H1 (cell line): ENCODE data around the gene RTN4RL2. TPM values are rescaled to one million over a fixed set of nuclear protein-coding genes. Genes with fewer than 3 reads are reported as not detected.

Experiments
- BRCA1 ChIP-seq: IDR thresholded peaks from 2 replicates; pipeline ENCODE4 v1.6.1; 2012; ENCODE audit warnings: low read depth, low read length, improper control_type of control experiment
- CBX8 ChIP-seq: fragments of 300-800, 300-1000 bp; sonication (generic); IDR thresholded peaks from 2 replicates; pipeline ENCODE4 v1.7.1; 2016; ENCODE audit warnings: low read depth, low read length, borderline replicate concordance
- CTBP2 ChIP-seq: IDR thresholded peaks from 2 replicates; pipeline ENCODE4 v1.7.0; 2011; ENCODE audit warnings: borderline replicate concordance, mild to moderate bottlenecking, moderate library complexity, mixed read lengths, low read length; ENCODE audit not compliant: insufficient read depth, insufficient read length
- HDAC2 ChIP-seq, 2 experiments: fragments of 300-600 bp in 1 of 2; sonication (generic) in 1 of 2; IDR thresholded peaks; 2 replicates each; pipeline ENCODE4 v1.6.1; 2011 to 2012; ENCODE audit warnings: low read depth in 2 of 2, low read length in 2 of 2, mild to moderate bottlenecking in 2 of 2, moderate library complexity in 2 of 2, borderline replicate concordance in 1 of 2, inconsistent platforms in 1 of 2
- MAFK ChIP-seq: IDR thresholded peaks from 2 replicates; pipeline ENCODE4 v1.6.1; 2012; ENCODE audit warnings: low read depth, mild to moderate bottlenecking, improper control_type of control experiment, low read length
- NRF1 ChIP-seq: IDR thresholded peaks from 2 replicates; pipeline ENCODE4 v1.6.1; 2011; ENCODE audit warnings: mild to moderate bottlenecking, low read depth, low read length, improper control_type of control experiment
- POLR2A ChIP-seq, 2 experiments: IDR thresholded peaks; 1 replicate in 1 of 2; 2 replicates in 1 of 2; pipeline ENCODE4 v1.6.1; 2011; ENCODE audit warnings: low read depth in 2 of 2, low read length in 2 of 2, mild to moderate bottlenecking in 2 of 2; ENCODE audit errors: control extremely low read depth in 1 of 2
- TAF7 ChIP-seq: optimal IDR thresholded peaks from 2 replicates; pipeline ENCODE3; 2011; ENCODE audit warnings: low read depth, mild to moderate bottlenecking, inconsistent platforms, low read length, moderate library complexity, borderline replicate concordance
- polyA plus RNA-seq, 7 experiments: library from polyadenylated mRNA; depleted of rRNA in 3 of 7; stranded (reverse) in 5 of 7; unstranded in 2 of 7; fragments of >200 nt in 5 of 7; fragments of 200-250 nt in 2 of 7; gene quantifications; 1 replicate in 5 of 7; 2 replicates in 1 of 7; 4 replicates in 1 of 7; pipeline versions ENCODE4 v1.2.1 to v1.2.3, GENCODE V29; 2011 to 2013; ENCODE audit warnings: missing spikeins in 2 of 7, mixed read lengths in 2 of 7
- total RNA-seq: library from RNA; stranded (reverse); fragmentation: NEBNext Ultra II Directional; extraction: Animal tissue kit (Norgen Biotek cat#: 25700); gene quantifications from 2 replicates; pipeline ENCODE4 v1.2.1, GENCODE V29; 2021

RTN4RL2 gene
- total and polyA plus RNA-seq, 2 of the 8 experiments (the other 6 are each of a cell fraction or from before 2014, with no cell fraction given), result 11.4 to 23.7 TPM

GRCh38 chr11:57508341-57509170 lies 48.2 kb downstream of the RTN4RL2 start (continued):
- TF ChIP-seq HDAC2 (IDR thresholded peaks at IDR 0.05; ENCODE audit: borderline replicate concordance in 1 of 2, low read depth in 2 of 2, low read length in 2 of 2) (no peak), POLR2A (IDR thresholded peaks at IDR 0.05; ENCODE audit: control extremely low read depth in 1 of 2, low read depth in 2 of 2, low read length in 2 of 2) (no peak), MAFK (no peak), TAF7 (no peak), NRF1 (no peak), CBX8 (no peak), CTBP2 (no peak), BRCA1 (no peak)
